C4-2B (cell line): Measurements from ENCODE around the gene HAUS2.

Experiments
- ZFX ChIP-seq: fragments of 450-650 bp; IDR thresholded peaks from 2 replicates; pipeline ENCODE4 v1.6.1; 2017
- TF ChIP-seq, protein P1 (sequence below): fragments of 450-650 bp; conservative IDR thresholded peaks from 2 replicates; pipeline ENCODE4 v1.5.1; 2017; ENCODE audit warnings: mild to moderate bottlenecking

DNA sequence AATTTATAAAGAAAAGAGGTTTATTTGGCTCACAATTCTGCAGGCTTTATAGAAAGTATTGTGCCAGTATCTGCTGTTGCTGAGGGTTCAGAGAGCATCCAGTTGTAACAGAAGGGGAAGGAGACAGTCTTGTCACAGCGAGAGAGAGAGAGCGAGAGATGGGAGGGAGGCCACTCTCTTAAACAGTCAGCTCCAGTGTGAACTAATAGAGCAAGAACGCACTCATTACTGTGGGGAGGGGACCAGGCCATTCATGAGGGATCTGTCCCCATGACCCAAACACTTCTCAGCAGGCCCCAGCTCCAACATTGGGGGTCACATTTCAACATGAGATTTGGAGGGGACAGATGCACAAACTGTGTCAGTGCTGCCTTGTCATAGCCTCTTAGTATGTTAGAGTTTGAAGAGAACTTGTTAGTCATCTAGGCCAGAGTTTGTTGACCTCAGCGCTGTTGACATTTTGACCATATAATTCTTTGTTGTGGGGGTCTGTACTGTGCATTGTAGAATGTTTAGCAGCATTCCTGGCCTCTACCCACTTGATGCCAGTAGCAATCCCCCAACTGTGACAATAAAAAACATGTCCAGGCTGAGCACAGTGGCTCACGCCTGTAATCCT lies 42.1 kb downstream of the HAUS2 start:
- TF ChIP-seq, protein P1, sequence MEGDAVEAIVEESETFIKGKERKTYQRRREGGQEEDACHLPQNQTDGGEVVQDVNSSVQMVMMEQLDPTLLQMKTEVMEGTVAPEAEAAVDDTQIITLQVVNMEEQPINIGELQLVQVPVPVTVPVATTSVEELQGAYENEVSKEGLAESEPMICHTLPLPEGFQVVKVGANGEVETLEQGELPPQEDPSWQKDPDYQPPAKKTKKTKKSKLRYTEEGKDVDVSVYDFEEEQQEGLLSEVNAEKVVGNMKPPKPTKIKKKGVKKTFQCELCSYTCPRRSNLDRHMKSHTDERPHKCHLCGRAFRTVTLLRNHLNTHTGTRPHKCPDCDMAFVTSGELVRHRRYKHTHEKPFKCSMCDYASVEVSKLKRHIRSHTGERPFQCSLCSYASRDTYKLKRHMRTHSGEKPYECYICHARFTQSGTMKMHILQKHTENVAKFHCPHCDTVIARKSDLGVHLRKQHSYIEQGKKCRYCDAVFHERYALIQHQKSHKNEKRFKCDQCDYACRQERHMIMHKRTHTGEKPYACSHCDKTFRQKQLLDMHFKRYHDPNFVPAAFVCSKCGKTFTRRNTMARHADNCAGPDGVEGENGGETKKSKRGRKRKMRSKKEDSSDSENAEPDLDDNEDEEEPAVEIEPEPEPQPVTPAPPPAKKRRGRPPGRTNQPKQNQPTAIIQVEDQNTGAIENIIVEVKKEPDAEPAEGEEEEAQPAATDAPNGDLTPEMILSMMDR = no peak
- TF ChIP-seq ZFX = no peak
